GM18909 (cell line): ENCODE results near the gene TMEM132C.
"Not testable (repeated sequence)": the region's sequence is repeated elsewhere in the genome, so short reads cannot be mapped to it uniquely, and the experiment has no call there.

Experiments used
- ATAC-seq: cut with Tn5 transposase; IDR thresholded peaks from one replicate; pipeline ENCODE4 v1.9.1; 2021; ENCODE audit warnings: mild to moderate bottlenecking; ENCODE audit not compliant: unreplicated experiment, poor library complexity

The TMEM132C gene

DNA sequence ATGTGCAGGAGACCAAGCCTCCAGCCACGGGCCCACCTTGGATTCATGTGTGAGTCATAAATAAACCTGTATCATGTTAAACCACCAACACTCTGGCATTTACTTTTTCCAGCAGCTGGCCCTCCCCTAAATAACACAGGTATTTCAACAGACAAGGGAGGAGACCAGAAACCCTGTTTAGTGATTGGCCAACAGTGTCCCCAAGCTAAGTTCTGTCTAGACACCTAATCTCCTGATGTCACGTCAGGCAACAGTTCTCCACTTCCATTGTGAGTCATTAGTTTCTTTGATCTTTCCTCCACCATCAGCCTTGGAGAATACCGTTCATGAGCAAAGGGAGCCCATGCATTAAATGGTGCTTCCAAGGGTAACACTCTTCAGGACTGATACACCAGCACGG, 196.9 kb downstream of the TMEM132C start:
- no peak for ATAC-seq

DNA sequence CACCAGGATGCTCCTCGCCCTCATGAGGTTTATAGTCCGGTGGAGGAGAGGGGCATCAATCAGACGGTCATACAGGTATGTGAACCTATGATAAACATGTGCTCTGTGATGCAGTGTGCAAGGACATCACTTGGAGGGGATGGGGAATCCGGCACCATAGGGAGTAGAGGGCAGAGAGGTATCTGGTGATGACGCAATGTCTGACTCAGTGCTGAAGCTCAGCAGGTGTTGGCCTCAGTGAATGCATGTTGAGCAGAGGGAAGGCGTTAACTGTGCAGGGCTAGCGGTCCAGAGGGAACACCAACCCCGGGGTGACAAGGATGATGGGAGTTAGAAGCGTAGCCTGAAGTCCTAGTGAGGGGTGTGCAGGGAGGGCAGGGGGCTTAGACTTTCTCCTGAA, 200.9 kb downstream of the TMEM132C start:
- ATAC-seq, result no peak

DNA sequence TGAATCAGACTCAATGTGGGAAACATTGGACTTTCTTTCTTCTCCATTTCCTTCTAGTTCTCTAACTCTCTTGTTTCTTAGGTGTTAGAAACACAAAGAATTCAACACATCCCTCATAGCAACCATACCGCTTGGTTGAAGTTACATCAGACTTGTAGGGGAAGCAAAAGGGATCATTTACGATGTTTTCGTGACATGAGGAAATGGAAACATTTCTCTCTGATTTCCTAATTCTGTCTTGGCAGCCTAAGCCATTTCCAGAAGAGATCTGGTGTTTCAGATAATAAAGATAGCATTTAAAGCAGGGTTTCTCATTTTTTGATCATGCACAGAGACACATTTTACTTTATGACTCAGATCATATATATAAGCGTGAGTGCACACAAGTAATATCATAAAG, 202.0 kb downstream of the TMEM132C start:
- no peak for ATAC-seq

DNA sequence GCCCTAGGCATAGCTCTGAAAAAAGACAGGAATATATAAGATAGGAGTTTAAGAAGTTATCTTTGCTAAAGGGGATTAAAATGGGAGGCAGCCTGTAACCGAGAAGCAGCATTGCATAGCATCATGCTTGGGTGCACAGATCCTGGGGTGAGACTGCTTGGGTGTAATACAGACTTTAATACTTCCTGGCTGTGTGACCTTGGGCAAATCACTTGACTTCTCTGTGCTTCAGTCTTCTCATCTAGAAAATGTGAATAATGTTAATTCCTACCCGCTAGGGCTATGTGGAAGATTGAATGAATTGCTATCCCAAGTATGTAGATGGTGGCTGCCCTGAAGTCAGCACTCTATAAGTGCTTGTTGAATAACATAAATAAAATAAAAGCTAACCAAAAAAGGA, 204.5 kb downstream of the TMEM132C start:
- ATAC-seq, result no peak

DNA sequence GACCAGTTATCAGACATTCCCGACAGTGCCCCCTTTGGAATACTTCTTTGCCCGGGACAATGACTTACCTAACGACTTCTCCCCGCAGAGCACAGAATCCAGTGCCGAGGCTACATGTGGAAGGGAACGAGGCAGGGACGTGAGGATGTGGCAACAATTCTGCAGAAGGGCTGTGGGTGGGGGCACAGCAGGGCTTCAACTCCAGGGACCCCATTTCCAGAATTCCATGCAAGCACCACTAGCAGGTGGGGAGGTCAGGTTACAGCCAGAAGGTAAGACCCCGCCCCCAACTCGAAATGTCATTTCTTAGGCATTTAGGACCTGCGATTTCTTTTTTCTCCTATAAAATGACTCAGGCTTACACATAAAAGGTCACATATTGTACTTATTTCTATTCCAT, 207.9 kb downstream of the TMEM132C start:
- no peak for ATAC-seq

DNA sequence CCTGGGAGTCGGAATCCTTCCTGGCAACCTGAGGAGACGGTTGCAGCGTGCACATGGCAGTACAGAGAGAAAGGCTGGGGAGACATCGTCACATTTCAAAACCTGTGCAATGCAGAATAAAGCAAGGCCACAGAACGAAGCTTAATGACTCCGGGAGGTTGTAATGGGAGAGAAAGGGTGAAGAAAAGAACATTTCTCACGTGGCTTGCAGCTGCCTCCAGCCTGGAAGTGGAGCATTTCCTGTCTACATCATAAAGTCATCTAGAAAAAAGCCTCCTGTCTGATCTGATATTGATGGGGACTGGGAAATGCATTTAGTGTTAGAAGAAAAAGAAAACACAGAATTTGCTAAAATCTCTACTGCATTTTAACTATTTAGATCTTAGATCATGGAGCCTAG, 209.3 kb downstream of the TMEM132C start:
- no peak for ATAC-seq

DNA sequence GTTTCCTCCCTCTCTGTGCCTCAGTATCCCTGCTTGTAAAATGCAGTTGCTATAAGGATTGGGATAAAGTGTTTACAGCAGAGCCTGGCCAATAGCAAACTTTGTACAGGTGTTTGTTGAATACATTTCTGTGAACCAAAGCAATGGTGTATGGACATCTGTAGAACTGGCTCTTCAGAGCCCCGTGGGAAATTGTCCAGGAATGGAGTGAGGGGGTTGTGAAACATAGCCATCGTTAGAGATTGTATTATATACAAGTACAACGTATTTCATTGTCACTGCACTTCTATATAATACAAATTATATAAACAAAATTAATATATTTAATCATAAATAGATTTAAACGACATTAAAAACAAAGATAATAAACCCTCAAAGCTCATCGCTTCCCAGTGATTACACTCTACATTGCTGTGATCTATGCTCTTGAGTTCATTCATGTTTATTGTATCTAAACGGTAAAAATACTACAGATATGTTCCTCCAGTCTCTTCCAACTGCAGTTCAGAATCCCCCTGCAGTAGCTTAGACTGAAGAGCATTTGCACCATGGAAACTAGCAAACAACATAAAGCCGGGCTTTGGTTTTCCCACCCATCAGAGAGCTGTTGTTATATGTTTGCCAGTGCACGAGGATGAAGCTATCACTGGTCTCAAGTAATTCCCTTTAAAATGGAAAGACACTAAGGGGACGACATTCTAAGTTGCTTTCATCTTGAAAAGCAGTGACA, 216.7 kb downstream of the TMEM132C start:
- ATAC-seq, result no peak

DNA sequence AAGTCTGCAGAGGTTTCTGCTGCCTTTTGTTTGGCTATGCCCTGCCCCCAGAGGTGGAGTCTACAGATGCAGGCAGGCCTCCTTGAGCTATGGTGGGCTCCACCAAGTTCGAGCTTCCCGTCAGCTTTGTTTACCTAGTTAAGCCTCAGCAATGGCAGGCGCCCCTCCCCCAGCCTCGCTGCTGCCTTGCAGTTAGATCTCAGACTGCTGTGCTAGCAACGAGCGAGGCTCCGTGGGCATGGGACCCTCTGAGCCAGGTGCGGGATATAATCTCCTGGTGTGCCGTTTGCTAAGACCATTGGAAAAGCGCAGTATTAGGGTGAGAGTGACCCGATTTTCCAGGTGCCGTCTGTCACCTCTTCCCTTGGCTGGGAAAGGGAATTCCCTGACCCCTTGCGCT, 230.4 kb downstream of the TMEM132C start:
- ATAC-seq, result not testable (repeated sequence)

DNA sequence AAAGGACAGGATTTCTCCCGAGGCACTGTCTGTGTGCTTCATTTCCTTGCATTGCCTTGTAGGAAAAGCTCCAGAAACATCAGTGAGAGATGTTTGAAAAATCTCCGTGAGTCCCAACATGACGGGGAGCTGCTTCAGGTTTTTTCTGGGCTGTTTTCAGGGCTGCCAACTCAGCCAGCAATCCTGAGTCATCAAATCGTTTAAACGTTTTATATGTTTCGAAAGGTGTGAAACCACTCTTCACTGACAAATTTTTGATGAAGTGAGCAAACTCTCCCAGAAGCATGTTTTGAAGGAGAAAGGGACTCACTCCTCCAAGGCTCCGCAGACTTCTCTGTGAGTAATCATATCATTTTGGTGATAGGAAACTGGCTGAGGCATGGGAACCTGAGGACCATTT, 240.5 kb downstream of the TMEM132C start:
- no peak for ATAC-seq

DNA sequence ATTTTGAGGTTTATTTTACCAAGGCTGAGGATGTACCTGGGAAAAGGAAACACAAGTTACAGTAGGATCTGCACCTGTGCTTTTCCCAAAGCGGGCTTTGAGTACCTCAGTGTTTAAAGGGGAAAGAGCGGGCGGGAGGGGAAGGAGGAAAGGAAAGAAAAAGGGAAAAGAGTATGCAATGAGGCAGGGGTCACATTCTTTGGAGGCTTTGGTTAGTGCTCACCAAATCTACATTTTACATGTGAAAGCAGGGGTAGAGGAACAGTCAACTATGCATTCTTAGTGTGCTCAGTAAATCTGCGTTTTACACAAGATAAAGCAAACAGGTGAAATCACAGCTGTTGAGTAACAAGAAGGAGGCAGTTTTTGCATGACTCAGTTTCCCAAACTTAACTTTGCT, 242.2 kb downstream of the TMEM132C start:
- ATAC-seq, result no peak

DNA sequence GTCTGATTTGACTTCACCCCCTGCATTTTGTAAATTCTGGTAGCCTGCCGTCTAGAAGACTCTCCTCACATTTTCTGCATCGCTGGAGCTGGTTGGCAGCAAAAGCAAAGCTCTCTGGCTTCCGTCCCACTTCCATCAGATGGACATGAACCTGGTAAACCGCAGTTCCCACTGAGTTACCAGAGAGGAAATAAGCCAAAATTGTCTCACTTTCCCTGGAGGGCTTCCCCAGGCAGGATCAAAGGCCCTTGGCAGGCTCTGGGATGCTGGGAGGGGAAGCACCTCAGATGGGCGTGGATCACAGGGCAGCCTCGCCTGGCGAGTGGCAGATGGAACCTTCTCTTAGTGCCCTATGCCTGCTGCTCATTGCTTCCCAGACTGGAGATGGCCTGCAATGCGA, 243.5 kb downstream of the TMEM132C start:
- ATAC-seq, result no peak

DNA sequence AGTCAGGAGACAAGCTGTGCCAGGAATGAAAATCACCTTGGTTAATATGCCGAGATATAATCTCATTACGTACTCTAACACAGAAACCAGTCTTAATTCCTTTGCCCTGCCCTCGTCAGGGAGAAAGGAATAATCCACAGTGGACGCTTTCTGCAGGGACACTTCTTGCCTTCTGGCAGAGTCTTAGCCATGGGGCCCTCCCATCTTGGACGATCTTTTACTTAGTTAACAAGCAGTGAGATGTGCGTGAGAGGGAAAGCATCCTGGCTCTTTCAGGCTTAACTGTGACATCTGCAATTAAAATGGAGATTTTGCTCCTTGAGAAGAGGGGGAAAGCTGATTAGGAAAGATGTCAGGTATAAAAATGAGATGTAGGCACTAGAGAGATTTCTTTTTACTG, 246.4 kb downstream of the TMEM132C start:
- no peak for ATAC-seq

DNA sequence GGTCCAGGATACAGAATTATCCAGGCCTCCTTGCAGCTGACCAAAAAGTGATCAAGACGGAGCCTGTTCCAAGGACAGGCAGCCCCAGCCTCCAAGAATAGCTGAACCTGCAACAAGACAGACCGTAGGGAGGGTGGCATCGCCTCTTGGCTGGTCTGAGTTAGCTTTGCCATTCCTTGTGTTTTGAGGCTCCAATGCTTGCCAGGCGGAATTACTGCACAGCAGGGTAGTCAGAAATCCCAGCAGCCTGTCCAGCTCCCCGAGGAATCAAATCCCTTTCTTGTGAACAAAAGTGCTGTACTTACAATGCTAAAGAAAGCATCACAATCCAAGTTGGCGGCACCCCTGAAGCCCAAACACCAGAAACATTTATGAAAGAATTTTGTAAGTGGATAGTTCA, 246.9 kb downstream of the TMEM132C start:
- no peak for ATAC-seq

DNA sequence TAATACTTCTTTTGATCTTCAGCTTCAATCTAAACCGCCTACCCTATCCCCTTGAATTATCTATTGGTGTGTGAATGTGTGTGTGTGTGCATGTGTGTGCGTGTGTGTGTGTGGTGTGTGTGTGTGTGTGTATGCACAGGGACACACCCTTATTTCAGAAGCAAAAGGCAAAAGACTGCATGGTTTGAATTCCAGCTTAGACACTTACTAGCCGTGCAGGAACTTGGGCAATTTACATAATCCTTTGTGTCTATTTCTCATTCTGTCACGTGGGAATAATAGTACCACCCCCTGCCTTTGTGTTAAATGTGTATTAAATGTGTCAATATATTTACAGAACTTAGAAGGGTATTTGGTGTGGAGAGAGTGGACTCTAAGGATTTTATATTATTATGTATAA, 251.7 kb downstream of the TMEM132C start:
- ATAC-seq, result no peak

DNA sequence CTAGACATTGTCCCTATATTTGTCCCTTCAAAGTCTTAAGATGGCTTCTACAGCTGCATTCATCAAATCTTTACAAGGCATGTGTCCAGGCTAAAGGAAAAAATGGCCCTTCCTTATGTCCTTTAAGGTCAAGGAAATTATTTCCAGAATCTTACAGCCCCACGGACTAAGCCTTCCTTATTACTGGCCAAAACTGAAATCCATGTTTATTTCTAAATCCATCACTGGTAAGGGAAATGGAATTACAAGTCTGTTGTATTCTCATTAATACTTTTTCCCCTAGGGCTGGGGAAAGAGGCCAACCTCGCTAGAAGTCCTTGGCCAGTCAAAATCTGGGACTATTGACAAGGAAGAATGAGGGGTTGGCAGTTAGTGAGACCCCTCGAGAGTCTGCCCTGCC, 252.5 kb downstream of the TMEM132C start:
- ATAC-seq, result no peak

DNA sequence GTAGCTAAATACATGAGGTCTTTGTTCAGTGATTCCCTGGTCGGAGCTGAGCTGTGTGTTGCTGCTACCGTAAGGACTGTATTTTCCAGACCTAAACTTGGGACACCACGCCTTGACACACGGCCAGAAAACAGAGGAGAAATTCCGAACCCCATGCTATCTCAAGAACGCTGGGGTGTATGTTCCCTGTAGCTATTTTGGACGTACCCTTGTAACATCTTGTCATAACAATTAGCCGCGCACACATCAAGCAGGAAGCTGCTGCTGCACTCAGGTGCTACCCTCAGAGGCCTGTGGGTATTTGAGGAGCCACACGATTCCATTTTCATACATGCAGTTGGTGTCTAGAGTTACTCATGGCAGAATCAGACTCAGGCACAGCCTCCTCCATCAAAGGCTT, 255.0 kb downstream of the TMEM132C start:
- ATAC-seq, result no peak

DNA sequence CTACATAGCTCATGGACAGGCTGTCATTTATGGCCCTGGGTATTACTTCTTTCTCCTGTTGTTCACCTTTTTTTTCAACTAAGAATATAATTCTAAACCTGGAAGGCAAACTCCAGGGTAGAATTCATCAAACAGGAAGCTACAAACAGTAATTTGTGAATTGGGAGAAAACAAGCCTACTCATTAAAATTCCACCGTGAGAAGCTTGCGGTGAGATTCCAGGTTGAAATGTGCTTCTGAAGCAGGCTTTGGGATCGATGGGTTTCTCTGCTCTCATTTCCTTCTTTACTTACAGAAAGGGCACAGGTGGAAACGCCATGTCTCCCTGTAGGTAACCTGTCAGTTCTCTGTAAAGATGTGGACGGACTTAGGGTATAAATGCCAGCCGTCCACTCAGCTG, 257.5 kb downstream of the TMEM132C start:
- no peak for ATAC-seq

DNA sequence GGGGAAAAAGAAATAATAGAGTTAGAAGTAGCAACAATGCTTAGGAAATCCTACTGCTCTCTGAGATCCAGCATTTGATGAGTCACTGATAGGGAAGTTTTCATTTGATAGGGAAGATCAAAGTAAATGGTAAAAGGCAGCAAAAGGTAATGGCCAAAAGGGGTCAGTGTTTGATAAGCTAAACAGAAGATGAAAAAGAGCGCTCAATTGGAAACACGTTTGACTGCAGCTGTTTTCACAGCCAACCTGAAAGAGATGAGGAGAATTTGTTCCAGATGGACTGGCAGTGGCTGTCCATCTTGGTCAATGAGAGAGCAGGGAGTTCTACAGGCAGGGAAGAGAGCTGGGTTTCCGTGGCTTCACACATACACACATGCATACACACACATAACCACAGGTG, 264.2 kb downstream of the TMEM132C start:
- no peak for ATAC-seq

DNA sequence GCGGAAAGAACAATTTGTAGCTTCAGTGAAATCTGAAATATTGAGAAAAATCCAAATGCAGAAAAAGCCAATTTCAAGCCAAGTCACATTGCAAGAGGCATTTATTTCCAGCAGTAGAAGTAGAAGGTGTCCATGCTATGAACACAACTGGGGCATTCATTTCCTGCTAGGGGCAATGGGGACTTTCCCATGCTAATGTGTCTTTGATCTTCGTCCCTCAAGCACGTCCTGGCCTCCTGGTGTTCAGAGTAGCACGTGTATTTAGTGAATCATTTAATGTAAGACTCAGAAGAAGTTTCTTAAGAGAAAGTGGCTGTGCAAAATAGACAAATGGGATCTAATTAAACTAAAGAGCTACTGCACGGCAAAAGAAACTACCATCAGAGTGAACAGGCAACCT, 267.9 kb downstream of the TMEM132C start:
- peak; percentile 80 for ATAC-seq

DNA sequence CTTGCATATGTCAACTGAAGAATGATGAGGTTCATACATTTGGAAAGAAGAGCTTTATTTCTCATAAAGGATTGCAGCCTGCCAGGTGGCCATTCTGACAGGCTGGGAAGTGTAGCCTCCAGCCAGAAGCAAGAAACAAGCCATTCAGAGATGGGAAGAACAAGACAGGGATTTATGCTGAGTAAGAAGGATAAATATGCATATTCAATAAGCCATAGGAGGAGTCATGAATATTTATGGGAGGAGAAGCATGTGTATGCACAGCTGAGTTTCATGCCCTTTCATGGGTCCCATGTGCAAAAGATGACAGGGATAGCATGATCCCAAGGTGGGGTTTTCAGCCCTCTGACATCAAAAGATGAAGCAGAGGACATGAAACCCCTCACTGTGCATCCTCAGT, 269.8 kb downstream of the TMEM132C start:
- no peak for ATAC-seq

DNA sequence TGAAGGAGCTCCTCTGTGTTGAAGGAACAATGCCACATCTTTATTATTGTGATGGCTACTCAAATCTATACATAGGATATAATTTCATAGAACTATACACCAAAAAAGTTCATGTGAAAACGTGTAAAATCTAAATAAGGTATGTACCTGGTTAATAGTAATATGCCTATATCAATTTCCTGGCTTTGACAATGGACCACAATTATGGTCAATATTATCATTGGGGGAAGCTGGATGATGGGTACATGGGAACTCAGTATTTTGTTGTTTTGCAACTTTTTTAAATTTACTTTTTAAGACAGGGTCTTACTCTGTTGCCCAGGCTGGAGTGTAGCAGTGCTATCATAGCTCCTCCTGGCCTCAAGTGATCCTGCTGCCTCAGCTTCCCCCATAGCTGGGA, 270.7 kb downstream of the TMEM132C start:
- ATAC-seq, result no peak

DNA sequence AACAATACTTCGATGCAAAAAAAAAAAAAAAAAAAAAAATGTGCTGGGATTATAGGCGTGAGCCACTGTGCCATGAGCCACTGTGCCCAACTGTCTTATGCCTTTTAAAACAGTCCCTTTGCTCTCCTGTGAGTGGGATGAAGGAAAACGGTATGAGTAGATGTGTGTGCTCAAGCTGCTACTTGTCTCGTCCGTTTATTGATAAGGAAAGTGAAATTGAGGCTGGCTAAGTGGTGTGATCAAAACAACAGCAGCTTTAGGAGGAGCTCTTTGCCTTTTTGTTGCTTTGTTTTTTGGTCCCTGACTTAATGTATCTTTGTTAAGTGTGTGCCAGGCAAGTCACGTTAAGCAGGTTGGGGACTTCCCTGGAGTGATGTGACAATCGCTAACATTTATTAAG, 275.9 kb downstream of the TMEM132C start:
- ATAC-seq, result no peak

DNA sequence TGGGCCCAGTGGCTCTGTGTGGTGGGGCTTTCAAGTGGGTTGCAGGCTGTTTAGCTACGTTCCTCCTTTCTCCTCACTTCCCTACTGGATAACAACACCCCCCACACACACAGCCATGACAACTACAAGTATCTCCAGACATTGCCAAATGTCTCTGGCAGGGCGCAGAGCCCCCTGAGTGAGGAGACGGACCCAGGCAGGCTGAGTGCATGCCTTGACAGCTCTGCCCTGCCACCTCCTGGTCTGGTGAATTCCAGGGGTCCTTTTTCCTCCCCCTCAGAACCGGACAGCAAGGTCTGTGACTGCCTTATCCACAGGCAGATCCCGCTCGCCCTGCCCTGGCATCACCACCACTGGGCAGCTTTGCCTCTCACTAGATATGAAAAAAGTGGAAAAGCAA, 276.5 kb downstream of the TMEM132C start:
- no peak for ATAC-seq
